Karpas-422 (cell line): ENCODE measurements around the gene SV2C. TPM values are rescaled to one million over a fixed set of nuclear protein-coding genes. Genes with fewer than 3 reads are reported as not detected.

ENCODE experiments used
- DNase-seq: peaks from one replicate; pipeline ENCODE4 v3.0.0-alpha.2; 2015
- H2AFZ ChIP-seq: fragments of 200-600 bp; sonication (generic); 2 replicates; pipeline ENCODE4 v1.6.1; 2014; ENCODE audit warnings: antibody characterized with exemption, low read length, mixed read lengths
- H3K27ac ChIP-seq: fragments of 200-600 bp; sonication (generic); 2 replicates; pipeline ENCODE4 v1.5.1; 2014; ENCODE audit warnings: mild to moderate bottlenecking, low read length, moderate library complexity
- H3K27me3 ChIP-seq: fragments of 200-600 bp; sonication (generic); 2 replicates; pipeline ENCODE4 v1.6.1; 2014; ENCODE audit warnings: low read length, mixed read lengths
- H3K36me3 ChIP-seq: fragments of 200-600 bp; sonication (generic); 2 replicates; pipeline ENCODE4 v1.6.1; 2014; ENCODE audit warnings: low read length, mixed read lengths; ENCODE audit not compliant: insufficient read depth
- H3K4me1 ChIP-seq: fragments of 200-600 bp; sonication (generic); 2 replicates; pipeline ENCODE4 v1.6.1; 2014; ENCODE audit warnings: mild to moderate bottlenecking, low read length, mixed read lengths
- H3K4me2 ChIP-seq: fragments of 200-600 bp; sonication (generic); 2 replicates; pipeline ENCODE4 v1.6.1; 2014; ENCODE audit warnings: low read length, low read depth, mild to moderate bottlenecking; ENCODE audit not compliant: poor library complexity, severe bottlenecking
- H3K4me3 ChIP-seq: fragments of 200-600 bp; sonication (generic); 2 replicates; pipeline ENCODE4 v1.5.1; 2014; ENCODE audit warnings: mild to moderate bottlenecking, antibody characterized with exemption, low read length, mixed read lengths
- H3K79me2 ChIP-seq: fragments of 200-600 bp; sonication (generic); 2 replicates; pipeline ENCODE4 v1.6.1; 2014; ENCODE audit warnings: mild to moderate bottlenecking, low read length, mixed read lengths
- H3K9ac ChIP-seq: fragments of 200-600 bp; sonication (generic); 2 replicates; pipeline ENCODE4 v1.6.0; 2014; ENCODE audit warnings: low read length
- H3K9me2 ChIP-seq: fragments of 200-600 bp; sonication (generic), shearing (Covaris generic); replicated peaks from 2 replicates; pipeline ENCODE4 v1.6.0; 2014; ENCODE audit warnings: mild to moderate bottlenecking, low read length, moderate library complexity; ENCODE audit not compliant: insufficient read depth
- H3K9me3 ChIP-seq: fragments of 300-700, 200-600 bp; sonication (generic); 2 replicates; pipeline ENCODE4 v1.6.1; 2014; ENCODE audit warnings: low read length, mixed read lengths
- H4K20me1 ChIP-seq: fragments of 200-600 bp; sonication (generic); 2 replicates; pipeline ENCODE4 v1.6.1; 2014; ENCODE audit warnings: mild to moderate bottlenecking, antibody characterized with exemption, low read length, low read depth; ENCODE audit not compliant: insufficient read depth
- total RNA-seq: library from RNA; depleted of rRNA; stranded (reverse); fragments of >200 nt; shearing (Covaris generic); gene quantifications from 2 replicates; pipeline ENCODE4 v1.2.3, GENCODE V29; 2014; ENCODE audit warnings: low replicate concordance

Gene SV2C
- total RNA-seq, 1 experiment from 2014 or later, result not detected

GRCh38 chr5:76388236-76388635, 305.1 kb downstream of the SV2C start:
- Histone ChIP-seq H3K4me2 (no peak overlapping the region), H3K4me3 (no peak overlapping the region), H4K20me1 (no peaks in the 10 kb centered on the region), H3K36me3 (no peaks in the 10 kb centered on the region), H3K9me3 (no peaks in the 10 kb centered on the region), H3K9me2 (no peaks in the 10 kb centered on the region), H3K9ac (no peak overlapping the region), H3K4me1 (no peaks in the 10 kb centered on the region), H3K27me3 (no peaks in the 10 kb centered on the region), H3K79me2 (no peaks in the 10 kb centered on the region), H3K27ac (no peak overlapping the region), H2AFZ (no peak overlapping the region)
- no peak for DNase-seq

DNA sequence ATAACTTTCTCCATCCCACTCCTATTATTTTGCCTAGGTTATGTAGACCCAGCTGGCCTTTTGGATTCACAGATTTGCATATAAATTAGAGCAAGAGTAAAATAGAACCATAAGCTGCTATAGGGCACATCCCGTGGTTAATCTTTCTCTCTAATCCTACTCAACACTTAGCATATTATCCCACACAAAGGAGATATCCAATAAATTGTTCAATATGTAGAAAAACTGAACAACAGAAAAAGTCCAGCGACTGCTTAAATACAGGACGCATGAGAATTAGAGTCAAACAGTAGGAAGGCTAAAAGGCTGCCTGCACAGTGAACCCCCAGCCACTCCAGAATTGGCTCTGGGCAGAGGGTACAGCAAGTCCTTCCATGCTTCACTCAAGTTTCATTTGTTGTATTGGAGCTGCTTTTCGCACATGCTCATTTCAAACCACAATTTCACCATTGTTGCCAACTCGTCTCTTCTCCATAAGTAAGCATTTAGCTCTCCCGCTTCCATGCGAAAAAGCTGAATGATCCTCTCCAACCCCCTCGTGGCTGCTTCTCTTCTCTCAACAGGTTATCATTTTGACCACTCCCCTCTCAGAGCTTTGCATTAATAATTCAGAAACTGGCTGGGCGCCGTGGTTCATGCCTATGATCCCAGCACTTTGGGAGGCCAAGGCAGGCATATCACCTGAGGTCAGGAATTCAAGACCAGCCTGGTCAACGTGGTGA, 305.8 kb downstream of the SV2C start:
- H3K27ac ChIP-seq, result no peak overlapping the region
- no peak overlapping the region for H3K4me2 ChIP-seq
- DNase-seq, result no peak
- H3K4me3 ChIP-seq, result no peak overlapping the region
- no peak overlapping the region for H2AFZ ChIP-seq
- H4K20me1 ChIP-seq, result no peaks in the 10 kb centered on the region
- no peaks in the 10 kb centered on the region for H3K27me3 ChIP-seq
- no peaks in the 10 kb centered on the region for H3K9me3 ChIP-seq
- no peaks in the 10 kb centered on the region for H3K79me2 ChIP-seq
- H3K36me3 ChIP-seq, result no peaks in the 10 kb centered on the region
- no peaks in the 10 kb centered on the region for H3K4me1 ChIP-seq
- H3K9ac ChIP-seq, result no peak overlapping the region
- H3K9me2 ChIP-seq, result no peaks in the 10 kb centered on the region

DNA sequence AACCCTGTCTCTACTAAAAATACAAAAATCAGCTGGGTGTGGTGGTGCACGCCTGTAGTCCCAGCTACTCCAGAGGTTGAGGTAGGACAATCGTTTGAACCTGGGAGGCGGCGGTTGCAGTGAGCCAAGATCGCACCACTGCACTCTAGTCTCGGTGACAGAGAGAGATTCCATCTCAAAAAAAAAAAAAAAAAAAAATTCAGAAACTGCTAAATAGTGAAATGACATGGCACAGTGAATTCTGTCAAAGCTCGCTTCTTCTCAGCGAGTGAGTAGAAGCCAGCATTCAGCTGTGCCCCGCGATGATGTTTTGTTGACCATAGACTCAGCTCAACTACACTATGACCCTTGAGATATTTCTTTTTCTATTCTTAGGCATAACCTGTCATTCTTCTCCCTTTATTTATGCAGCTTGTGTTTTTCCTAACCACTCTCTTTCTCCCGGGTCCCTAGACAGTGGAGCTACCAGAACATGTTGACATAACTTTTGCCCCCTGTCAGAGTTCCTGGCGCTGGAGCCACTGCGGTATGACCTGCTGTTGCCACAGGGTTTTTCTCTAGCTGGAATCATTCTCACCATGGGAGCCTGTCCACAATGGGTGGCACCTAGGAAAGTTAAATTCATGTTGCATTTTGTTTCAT, 306.5 kb downstream of the SV2C start:
- no peak overlapping the region for H3K27ac ChIP-seq
- no peak overlapping the region for H3K9ac ChIP-seq
- no peak overlapping the region for H3K4me3 ChIP-seq
- no peak overlapping the region for H2AFZ ChIP-seq
- no peak for DNase-seq
- H3K9me3 ChIP-seq, result no peaks in the 10 kb centered on the region
- H3K27me3 ChIP-seq, result no peaks in the 10 kb centered on the region
- no peaks in the 10 kb centered on the region for H3K9me2 ChIP-seq
- no peaks in the 10 kb centered on the region for H3K36me3 ChIP-seq
- no peaks in the 10 kb centered on the region for H3K4me1 ChIP-seq
- no peaks in the 10 kb centered on the region for H3K79me2 ChIP-seq
- no peak overlapping the region for H3K4me2 ChIP-seq
- no peaks in the 10 kb centered on the region for H4K20me1 ChIP-seq

GRCh38 chr5:76391014-76391413, 307.8 kb downstream of the SV2C start:
- Histone ChIP-seq H3K9me3 (no peaks in the 10 kb centered on the region), H3K79me2 (no peaks in the 10 kb centered on the region), H3K9me2 (no peaks in the 10 kb centered on the region), H3K27ac (no peak overlapping the region), H4K20me1 (no peaks in the 10 kb centered on the region), H3K36me3 (no peaks in the 10 kb centered on the region), H3K4me2 (no peak overlapping the region), H3K9ac (no peak overlapping the region), H3K4me3 (no peak overlapping the region), H3K4me1 (no peaks in the 10 kb centered on the region), H2AFZ (no peak overlapping the region), H3K27me3 (no peaks in the 10 kb centered on the region)
- no peak for DNase-seq

GRCh38 chr5:76393035-76393680, 310.0 kb downstream of the SV2C start:
- no peak overlapping the region for H3K27ac ChIP-seq
- no peaks in the 10 kb centered on the region for H3K79me2 ChIP-seq
- no peak overlapping the region for H2AFZ ChIP-seq
- H4K20me1 ChIP-seq, result no peaks in the 10 kb centered on the region
- no peak overlapping the region for H3K4me3 ChIP-seq
- H3K36me3 ChIP-seq, result no peaks in the 10 kb centered on the region
- H3K9ac ChIP-seq, result no peak overlapping the region
- no peaks in the 10 kb centered on the region for H3K9me3 ChIP-seq
- DNase-seq, result no peak
- H3K9me2 ChIP-seq, result no peaks in the 10 kb centered on the region
- no peaks in the 10 kb centered on the region for H3K4me1 ChIP-seq
- H3K4me2 ChIP-seq, result no peak overlapping the region
- H3K27me3 ChIP-seq, result no peaks in the 10 kb centered on the region

DNA sequence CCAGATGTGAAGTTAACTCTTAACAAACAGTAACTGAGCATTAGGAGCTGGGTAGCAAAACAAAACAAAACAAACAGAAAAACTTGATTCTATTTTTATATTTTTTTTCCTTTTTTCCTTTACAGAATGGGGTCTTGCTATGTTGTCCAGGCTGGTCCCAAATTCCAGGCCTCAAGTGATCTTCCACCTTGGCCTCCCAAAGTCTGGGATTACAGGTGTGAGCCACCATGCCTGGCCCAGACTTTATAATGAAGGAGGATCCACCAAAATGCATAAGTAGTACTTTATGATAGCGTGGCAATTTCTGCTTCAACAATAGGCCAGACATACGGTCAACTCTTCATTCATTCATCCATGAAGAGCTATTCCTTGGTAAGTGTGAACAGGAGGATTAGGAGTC, 314.0 kb downstream of the SV2C start:
- Histone ChIP-seq H3K9ac (no peak overlapping the region), H3K79me2 (no peaks in the 10 kb centered on the region), H3K27ac (no peak overlapping the region), H2AFZ (no peak overlapping the region), H3K9me3 (no peaks in the 10 kb centered on the region), H3K4me1 (peaks cover 11% of the 10 kb centered on the region), H3K36me3 (no peaks in the 10 kb centered on the region), H3K9me2 (no peaks in the 10 kb centered on the region), H3K27me3 (no peaks in the 10 kb centered on the region), H4K20me1 (no peaks in the 10 kb centered on the region), H3K4me3 (no peak overlapping the region), H3K4me2 (no peak overlapping the region)
- no peak for DNase-seq

- Histone ChIP-seq H3K4me1 (peaks cover 17% of the 10 kb centered on the region), H3K36me3 (no peaks in the 10 kb centered on the region), H3K27me3 (no peaks in the 10 kb centered on the region), H3K9me2 (no peaks in the 10 kb centered on the region), H3K79me2 (no peaks in the 10 kb centered on the region), H3K27ac (no peak overlapping the region), H3K4me3 (no peak overlapping the region), H3K4me2 (no peak overlapping the region), H3K9ac (no peak overlapping the region), H3K9me3 (no peaks in the 10 kb centered on the region), H2AFZ (no peak overlapping the region), H4K20me1 (no peaks in the 10 kb centered on the region)
- DNase-seq, result no peak
These were observed 316.1 kb downstream of the SV2C start for GRCh38 chr5:76399268-76399667.

- H3K27ac ChIP-seq, result no peak overlapping the region
- DNase-seq, result no peak
- no peak overlapping the region for H2AFZ ChIP-seq
- no peaks in the 10 kb centered on the region for H3K9me2 ChIP-seq
- no peaks in the 10 kb centered on the region for H3K79me2 ChIP-seq
- H3K9ac ChIP-seq, result no peak overlapping the region
- H3K4me3 ChIP-seq, result no peak overlapping the region
- no peaks in the 10 kb centered on the region for H3K27me3 ChIP-seq
- no peaks in the 10 kb centered on the region for H3K9me3 ChIP-seq
- no peak overlapping the region for H3K4me2 ChIP-seq
- H3K4me1 ChIP-seq, result peaks cover 17% of the 10 kb centered on the region
- H4K20me1 ChIP-seq, result no peaks in the 10 kb centered on the region
- no peaks in the 10 kb centered on the region for H3K36me3 ChIP-seq
These were observed 317.3 kb downstream of the SV2C start for GRCh38 chr5:76400466-76400865.
